Measurements from ENCODE around the gene TRIM41.

The TRIM41 gene

DNA sequence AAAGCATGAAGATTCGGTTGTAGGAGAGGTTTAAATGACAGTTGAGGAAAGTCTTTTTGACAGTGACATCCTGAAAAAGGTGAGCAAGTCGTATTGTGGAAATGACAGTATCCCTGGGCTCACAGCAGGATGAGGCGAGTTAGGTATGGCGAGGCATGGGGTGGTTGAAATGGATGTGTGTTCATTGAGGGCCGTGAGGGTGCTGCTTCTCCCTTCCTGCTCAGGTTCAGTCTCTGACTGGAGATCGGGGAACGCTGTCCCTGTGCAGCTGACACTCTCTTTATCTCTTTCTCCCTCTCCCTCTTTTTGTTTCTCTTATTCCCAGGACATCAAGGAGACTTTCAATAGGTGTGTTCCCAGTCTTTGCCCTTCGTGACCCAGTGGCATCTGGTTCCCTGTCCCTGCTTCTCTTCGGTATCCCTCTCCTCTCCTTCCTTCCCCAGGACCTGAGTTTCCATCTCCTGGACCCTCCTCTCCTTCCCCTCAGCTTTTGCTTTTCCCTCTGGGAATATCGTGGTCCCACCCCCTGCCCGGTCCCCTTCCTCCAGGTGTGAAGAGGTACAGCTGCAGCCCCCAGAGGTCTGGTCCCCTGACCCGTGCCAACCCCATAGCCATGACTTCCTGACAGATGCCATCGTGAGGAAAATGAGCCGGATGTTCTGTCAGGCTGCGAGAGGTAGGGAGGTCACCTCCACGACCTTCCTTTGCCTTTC lies 10.2 kb downstream of the TRIM41 start:
- no peak for DNase-seq (ENCODE audit: low read depth)

DNA sequence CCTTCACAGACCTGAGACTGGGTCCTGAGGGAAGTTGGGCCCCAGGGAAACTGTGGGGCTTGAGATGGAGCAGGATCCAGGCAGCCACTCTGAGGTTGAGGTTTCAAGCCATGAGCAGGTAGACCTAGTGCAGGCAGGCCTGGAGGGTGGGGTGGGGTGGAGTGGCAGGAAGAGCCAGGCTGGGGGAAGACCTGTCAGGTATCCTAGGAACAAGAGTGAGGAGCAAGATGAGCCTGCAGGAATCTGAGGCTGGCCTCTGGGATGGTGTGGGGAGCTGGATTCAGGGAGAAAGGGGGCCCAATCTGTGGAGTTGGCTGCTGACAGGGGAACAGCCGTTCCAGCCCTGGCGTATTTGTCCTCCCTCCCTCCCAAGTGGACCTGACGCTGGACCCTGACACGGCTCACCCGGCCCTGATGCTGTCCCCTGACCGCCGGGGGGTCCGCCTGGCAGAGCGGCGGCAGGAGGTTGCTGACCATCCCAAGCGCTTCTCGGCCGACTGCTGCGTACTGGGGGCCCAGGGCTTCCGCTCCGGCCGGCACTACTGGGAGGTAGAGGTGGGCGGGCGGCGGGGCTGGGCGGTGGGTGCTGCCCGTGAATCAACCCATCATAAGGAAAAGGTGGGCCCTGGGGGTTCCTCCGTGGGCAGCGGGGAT lies 10.8 kb downstream of the TRIM41 start:
- DNase-seq (ENCODE audit: low read depth), result no peak

GRCh38 chr5:181234455-181235306 lies 11.6 kb downstream of the TRIM41 start:
- no peak for DNase-seq (ENCODE audit: low read depth)

- no peak for DNase-seq (ENCODE audit: low read depth)
These were observed 12.2 kb downstream of the TRIM41 start for GRCh38 chr5:181235323-181235688.

DNA sequence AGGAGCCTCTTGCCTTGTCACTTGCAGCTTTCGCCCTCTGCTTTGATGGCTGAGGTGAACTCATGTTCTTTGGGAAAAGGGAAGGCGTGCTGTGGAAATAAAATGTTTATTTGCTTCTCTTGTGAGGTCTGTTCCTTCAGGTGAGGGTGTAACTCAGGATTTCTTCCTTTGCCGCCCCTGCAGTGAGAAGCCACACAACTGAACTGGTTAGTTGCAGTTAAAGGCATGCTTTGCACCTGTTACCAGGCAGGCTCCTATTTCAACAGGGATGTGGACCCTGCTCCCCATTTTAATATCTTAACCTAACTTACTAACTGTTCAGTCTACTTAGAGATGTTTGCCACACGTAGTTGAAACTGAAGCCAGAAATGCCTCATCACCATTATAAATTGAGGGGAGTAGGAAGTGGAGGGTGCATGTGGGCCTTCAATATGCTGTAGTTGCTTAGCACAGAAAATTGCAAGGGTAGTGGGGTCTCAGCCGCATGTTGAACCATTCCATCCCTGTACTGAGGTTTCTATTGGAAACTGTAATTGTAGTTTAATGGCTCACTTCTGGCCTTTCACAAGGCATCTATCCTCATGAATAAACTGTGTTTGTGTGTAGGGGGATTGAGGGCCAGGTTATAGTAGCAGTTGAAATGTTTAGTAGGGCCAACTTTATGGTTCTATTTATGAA lies 12.7 kb downstream of the TRIM41 start:
- no peak for DNase-seq (ENCODE audit: low read depth)

DNA sequence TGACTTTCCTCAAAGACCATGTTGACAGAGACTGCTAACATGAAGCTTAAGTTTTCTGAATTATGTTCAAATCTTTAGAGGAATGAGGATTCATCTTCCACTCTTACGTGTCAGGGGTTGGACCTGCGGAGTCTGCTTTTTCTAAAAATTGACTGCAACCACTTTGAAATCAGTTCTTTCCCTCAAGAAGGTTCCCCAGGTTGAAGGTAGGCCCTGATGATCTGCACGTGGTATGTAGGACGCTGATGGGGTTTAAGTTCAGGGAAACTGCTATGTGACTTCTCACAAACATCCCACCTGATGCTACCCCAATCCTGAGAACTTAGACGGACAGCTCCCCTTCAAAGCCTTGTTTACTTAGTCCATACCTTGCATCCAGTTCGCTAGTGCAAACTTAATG lies 13.4 kb downstream of the TRIM41 start:
- DNase-seq (ENCODE audit: low read depth), result no peak

- DNase-seq (ENCODE audit: low read depth), result no peak
These were observed 14.0 kb downstream of the TRIM41 start for GRCh38 chr5:181236954-181237641.

DNA sequence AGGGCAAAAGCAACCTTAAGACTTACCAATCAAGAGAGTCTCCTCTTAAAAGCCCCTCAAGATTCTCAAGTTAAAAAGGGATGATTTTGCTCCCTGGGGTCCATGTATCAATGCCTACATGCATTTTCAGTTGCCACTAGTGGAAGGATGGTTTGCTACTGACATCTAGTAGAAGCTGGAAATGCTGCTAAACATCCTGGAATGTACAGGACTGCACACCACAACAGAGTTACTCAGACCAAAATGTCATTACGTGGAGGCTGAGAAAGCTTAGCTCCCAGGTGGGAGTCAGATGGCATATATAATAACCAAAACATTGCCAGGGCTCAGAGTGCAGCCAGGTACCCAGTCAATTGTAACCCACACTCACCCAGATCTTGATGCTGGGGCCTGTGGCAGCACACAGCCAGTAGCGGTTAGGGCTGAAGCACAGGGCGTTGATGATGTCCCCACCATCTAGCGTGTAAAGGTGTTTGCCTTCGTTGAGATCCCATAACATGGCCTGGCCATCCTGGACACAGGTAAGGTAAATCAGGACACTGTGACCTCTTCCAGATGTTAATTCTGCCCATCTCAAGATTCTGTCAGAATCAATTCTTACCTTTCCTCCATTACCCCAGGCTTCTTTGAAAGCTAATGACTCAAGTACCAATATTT lies 14.8 kb downstream of the TRIM41 start:
- DNase-seq (ENCODE audit: low read depth), result no peak

- no peak for DNase-seq (ENCODE audit: low read depth)
These were observed 16.1 kb downstream of the TRIM41 start for GRCh38 chr5:181239062-181239663.

DNA sequence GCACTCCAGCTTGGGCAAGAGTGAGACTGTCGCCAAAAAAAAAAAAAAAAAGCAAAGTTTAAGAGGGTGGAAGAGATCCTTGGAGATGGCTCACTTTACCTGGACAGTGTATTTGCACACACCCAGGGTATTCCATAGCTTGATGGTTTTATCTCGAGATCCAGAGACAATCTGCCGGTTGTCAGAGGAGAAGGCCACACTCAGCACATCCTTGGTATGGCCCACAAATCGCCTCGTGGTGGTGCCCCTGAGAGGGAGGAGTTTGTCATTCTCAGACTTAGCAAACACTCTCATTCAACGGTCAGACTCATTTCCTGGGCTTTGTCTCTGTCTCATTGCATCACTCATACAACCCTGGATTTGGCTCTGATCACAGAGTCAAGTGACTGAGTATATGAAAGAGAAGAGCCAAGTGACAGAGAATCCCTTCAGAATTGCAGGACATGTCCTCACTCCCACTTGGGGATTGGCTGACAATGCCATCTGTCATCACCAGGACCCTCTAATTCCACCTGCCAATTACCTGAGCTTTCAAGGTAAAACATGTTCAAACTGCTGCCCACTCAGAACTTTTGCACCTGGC lies 18.4 kb downstream of the TRIM41 start:
- DNase-seq (ENCODE audit: low read depth), result peak; percentile 53

GRCh38 chr5:181242031-181242451 lies 19.0 kb downstream of the TRIM41 start:
- no peak for DNase-seq (ENCODE audit: low read depth)

GRCh38 chr5:181243018-181243563 lies 20.0 kb downstream of the TRIM41 start:
- no peak for DNase-seq (ENCODE audit: low read depth)

- DNase-seq (ENCODE audit: low read depth), result peak; percentile 34
These were observed 20.7 kb downstream of the TRIM41 start, which contains the start of gene RACK1 for GRCh38 chr5:181243564-181244343. TSS of gene RACK1 (minus strand) at chr5:181243906. CDS start at chr5:181243800, 106 bp downstream.

- no peak for DNase-seq (ENCODE audit: low read depth)
These were observed 22.6 kb downstream of the TRIM41 start for GRCh38 chr5:181245427-181246275.

DNA sequence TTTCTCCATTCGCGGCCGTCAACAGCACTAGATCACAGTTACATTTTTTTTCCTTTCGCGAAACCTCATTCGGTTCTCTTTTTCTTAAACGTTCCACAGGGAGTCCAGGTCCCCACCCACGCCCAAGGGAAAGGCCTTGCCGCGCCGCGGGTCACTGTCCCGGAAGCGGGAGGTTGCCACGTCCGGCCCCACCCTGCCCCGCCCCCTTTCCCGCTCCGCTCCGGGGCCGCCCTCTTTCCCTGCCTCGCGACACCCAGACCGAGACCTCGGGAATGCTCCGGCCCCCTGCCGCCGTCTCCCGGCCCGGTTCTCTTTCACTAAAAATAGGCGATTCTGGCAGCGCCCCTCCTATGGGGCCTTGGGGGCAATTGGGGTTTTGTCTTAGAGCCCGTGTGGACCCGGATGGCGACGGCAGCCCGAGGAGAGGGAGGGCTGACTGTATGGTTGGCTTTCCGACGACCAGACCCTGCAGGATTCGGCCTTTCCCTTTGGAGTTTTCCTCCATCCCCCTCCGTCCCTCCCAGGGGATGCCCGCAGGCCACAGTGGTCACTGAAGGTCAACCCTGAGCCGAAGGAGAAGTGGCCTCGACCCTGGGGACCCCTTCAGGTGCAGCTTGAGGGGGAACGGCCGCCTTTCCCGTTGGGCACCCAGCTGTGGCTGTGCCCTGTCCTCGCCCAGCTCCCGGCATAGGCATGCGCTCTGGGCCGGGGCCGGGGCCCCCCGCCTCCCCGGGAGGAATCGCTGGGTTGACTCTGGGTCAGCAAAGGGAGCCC lies 23.4 kb downstream of the TRIM41 start:
- DNase-seq (ENCODE audit: low read depth), result peak; percentile 27

GRCh38 chr5:181248277-181248676 lies 25.2 kb downstream of the TRIM41 start:
- DNase-seq (ENCODE audit: low read depth), result no peak

- DNase-seq (ENCODE audit: low read depth), result no peak
These were observed 32.2 kb downstream of the TRIM41 start for GRCh38 chr5:181255276-181255675.
